RWPE1 (cell line): ENCODE results near the gene TRANK1.
"Not testable (repeated sequence)": the region's sequence is repeated elsewhere in the genome, so short reads cannot be mapped to it uniquely, and the experiment has no call there.

Experiments used
- CTCF ChIA-PET: fragments of 350-600 bp; sonication (Branson Sonifier 250); formaldehyde crosslinking; extraction: SDS; loops from one replicate; lab custom pipeline; 2021; lab: Yijun Ruan, JAX
- POLR2A ChIA-PET: fragments of 400-600 bp; formaldehyde crosslinking; extraction: SDS; loops from one replicate; lab custom pipeline; 2020; ENCODE audit warnings: antibody characterized with exemption; ENCODE audit not compliant: low non-redundant PET; lab: Yijun Ruan, JAX
- DNase-seq: peaks from one replicate; pipeline ENCODE4 v3.0.0; 2012; ENCODE audit warnings: low spot score
- H3K27ac ChIP-seq: fragments of 450-650 bp; 2 replicates; pipeline ENCODE4 v1.5.1; 2017
- CTCF ChIP-seq: fragments of 450-650 bp; conservative IDR thresholded peaks from 2 replicates; pipeline ENCODE4 v1.5.1; 2017; ENCODE audit warnings: low read depth, mild to moderate bottlenecking

The TRANK1 gene

GRCh38 chr3:36894914-36895313, 49.9 kb downstream of the TRANK1 start:
- ChIA-PET POLR2A (no interaction called here), CTCF (no interaction called here)
- no peak for DNase-seq
- no peak overlapping the region for H3K27ac ChIP-seq
- no peak for TF ChIP-seq CTCF

DNA sequence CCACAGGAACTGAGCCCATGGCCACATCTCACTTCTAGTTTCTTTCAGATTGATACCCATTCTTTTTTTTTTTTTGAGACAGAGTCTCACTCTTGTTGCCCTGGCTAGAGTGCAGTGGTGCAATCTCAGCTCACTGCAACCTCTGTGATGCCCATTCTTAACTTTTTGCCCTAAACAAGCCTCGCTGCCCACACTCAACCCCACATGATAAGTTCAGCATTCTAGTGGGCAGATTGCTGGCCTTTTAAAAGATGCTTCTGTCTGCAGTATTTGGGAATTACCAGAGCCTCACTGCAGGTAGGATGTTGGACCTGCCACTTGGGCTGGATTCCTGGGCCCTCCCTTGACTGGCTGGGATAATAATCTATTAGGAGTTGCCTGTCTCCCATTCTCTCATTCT, 51.0 kb downstream of the TRANK1 start:
- no peak overlapping the region for H3K27ac ChIP-seq
- ChIA-PET CTCF (no interaction called here), POLR2A (no interaction called here)
- no peak for DNase-seq
- no peak for TF ChIP-seq CTCF

- H3K27ac ChIP-seq, result no peak overlapping the region
- no peak for DNase-seq
- TF ChIP-seq CTCF, result no peak
- ChIA-PET CTCF (no interaction called here), POLR2A (interaction anchor here (0.6 kb wide), 1 partner anchor 47 kb away, joined by 3 read pairs; no protein-coding TSS in a partner anchor)
These were observed 51.7 kb downstream of the TRANK1 start for GRCh38 chr3:36893137-36893557.

DNA sequence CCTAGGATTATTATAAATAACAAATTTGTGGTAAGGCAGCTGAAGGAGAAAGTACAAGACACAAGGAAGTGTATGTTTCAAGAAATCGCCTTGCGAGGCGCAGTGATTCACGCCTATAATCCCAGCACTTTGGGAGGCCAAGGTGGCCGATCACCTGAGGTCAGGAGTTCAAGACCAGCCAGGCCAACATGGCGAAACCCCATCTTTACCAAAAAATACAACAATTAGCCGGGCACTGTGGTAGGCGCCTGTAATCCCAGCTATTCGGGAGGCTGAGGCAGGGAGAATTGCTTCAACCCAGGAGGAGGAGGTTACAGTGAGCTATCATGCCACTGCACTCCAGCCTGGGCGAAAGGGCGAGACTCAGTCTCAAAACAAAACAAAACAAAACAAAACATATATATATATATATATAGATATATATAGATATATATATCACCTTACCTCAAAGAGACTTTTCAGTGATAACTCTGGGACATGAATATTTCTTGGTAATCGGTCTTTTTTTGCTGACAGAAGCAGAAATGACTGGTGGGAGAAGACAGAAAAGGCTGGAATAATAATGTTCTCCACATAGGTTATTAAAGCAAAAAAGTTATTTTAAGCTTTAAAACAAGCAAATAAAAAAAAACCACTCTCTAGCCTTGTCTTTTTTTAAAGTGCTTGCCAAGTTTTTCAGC, 52.3 kb downstream of the TRANK1 start:
- TF ChIP-seq CTCF, result no peak
- CTCF ChIA-PET, result no interaction called here
- no peak for DNase-seq
- POLR2A ChIA-PET, result interaction anchor here (0.6 kb wide), 1 partner anchor 47 kb away, joined by 3 read pairs; no protein-coding TSS in a partner anchor
- peak overlapping the region; percentile 41; the same call in 1 of the 2 replicates for H3K27ac ChIP-seq

- H3K27ac ChIP-seq, result no peak overlapping the region
- ChIA-PET POLR2A (no interaction called here), CTCF (no interaction called here)
- no peak for DNase-seq
- no peak for TF ChIP-seq CTCF
These were observed 53.1 kb downstream of the TRANK1 start for GRCh38 chr3:36891701-36892160.

DNA sequence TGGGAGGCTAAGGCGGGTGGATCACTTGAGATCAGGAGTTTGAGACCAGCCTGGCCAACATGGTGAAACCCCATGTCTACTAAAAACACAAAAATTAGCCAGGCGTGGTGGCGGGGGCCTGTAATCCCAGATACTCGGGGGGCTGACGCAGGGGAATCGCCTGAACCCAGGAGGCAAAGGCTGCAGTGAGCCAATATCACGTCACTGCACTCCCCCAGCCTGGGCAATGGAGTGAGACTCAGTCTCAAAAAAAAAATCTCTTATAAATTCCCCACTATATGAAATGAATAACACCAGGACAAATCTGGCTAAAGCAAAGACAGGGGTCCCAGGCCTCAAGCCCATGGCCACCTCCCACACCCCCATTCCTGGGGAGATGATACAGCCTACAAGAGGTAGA, 53.8 kb downstream of the TRANK1 start:
- H3K27ac ChIP-seq, CTCF ChIA-PET, DNase-seq: not testable (repeated sequence)
- POLR2A ChIA-PET, result interaction anchor here (0.6 kb wide), 1 partner anchor 13 kb away, joined by 5 read pairs; no protein-coding TSS in a partner anchor

- POLR2A ChIA-PET, result no interaction called here
- H3K27ac ChIP-seq, result no peak overlapping the region
- no peak for DNase-seq
- no peak for TF ChIP-seq CTCF
- CTCF ChIA-PET, result no interaction called here
These were observed 54.6 kb downstream of the TRANK1 start for GRCh38 chr3:36890261-36890660.
